ENCODE results near the gene SLAMF6.

SLAMF6 gene

GRCh38 chr1:160467576-160467975, 55.5 kb downstream of the SLAMF6 start:
- DNase-seq (ENCODE audit: low read depth, low spot score): no peak

GRCh38 chr1:160466961-160467360, 56.1 kb downstream of the SLAMF6 start:
- DNase-seq (ENCODE audit: low read depth, low spot score): no peak

- no peak for DNase-seq (ENCODE audit: low read depth, low spot score)
These were observed 57.9 kb downstream of the SLAMF6 start for GRCh38 chr1:160465123-160465522.

- DNase-seq (ENCODE audit: low read depth, low spot score): no peak
These were observed 62.3 kb downstream of the SLAMF6 start for GRCh38 chr1:160460683-160461287.

GRCh38 chr1:160460214-160460642, 62.8 kb downstream of the SLAMF6 start:
- no peak for DNase-seq (ENCODE audit: low read depth, low spot score)

GRCh38 chr1:160459687-160460086, 63.4 kb downstream of the SLAMF6 start:
- DNase-seq (ENCODE audit: low read depth, low spot score): no peak

- DNase-seq (ENCODE audit: low read depth, low spot score): peak; percentile 32
These were observed 64.0 kb downstream of the SLAMF6 start for GRCh38 chr1:160459056-160459455.

- DNase-seq (ENCODE audit: low read depth, low spot score): no peak
These were observed 67.9 kb downstream of the SLAMF6 start for GRCh38 chr1:160455153-160455517.

GRCh38 chr1:160454371-160455152, 68.5 kb downstream of the SLAMF6 start:
- no peak for DNase-seq (ENCODE audit: low read depth, low spot score)

- no peak for DNase-seq (ENCODE audit: low read depth, low spot score)
These were observed 69.6 kb downstream of the SLAMF6 start for GRCh38 chr1:160453443-160453842.

- no peak for DNase-seq (ENCODE audit: low read depth, low spot score)
These were observed 71.2 kb downstream of the SLAMF6 start for GRCh38 chr1:160451859-160452232.

GRCh38 chr1:160451119-160451858, 71.8 kb downstream of the SLAMF6 start:
- DNase-seq (ENCODE audit: low read depth, low spot score): no peak

- DNase-seq (ENCODE audit: low read depth, low spot score): no peak
These were observed 73.6 kb downstream of the SLAMF6 start for GRCh38 chr1:160449494-160449893.

- no peak for DNase-seq (ENCODE audit: low read depth, low spot score)
These were observed 76.0 kb downstream of the SLAMF6 start for GRCh38 chr1:160446945-160447600.

- DNase-seq (ENCODE audit: low read depth, low spot score): no peak
These were observed 83.3 kb downstream of the SLAMF6 start for GRCh38 chr1:160439718-160440117.

- DNase-seq (ENCODE audit: low read depth, low spot score): no peak
These were observed 84.1 kb downstream of the SLAMF6 start for GRCh38 chr1:160438935-160439334.

GRCh38 chr1:160438317-160438918, 84.6 kb downstream of the SLAMF6 start:
- no peak for DNase-seq (ENCODE audit: low read depth, low spot score)

- DNase-seq (ENCODE audit: low read depth, low spot score): no peak
These were observed 85.4 kb downstream of the SLAMF6 start for GRCh38 chr1:160437432-160438316.

GRCh38 chr1:160436966-160437365, 86.1 kb downstream of the SLAMF6 start:
- no peak for DNase-seq (ENCODE audit: low read depth, low spot score)

Data from ELF-1 (cell line).